Measurements from ENCODE around the gene STMN1. TPM values are rescaled to one million over a fixed set of nuclear protein-coding genes. Genes with fewer than 3 reads are reported as not detected.
"Not testable (repeated sequence)": the region's sequence is repeated elsewhere in the genome, so short reads cannot be mapped to it uniquely, and the experiment has no call there.

Gene STMN1
- total RNA-seq, 1 experiment from 2014 or later = 349 TPM

GRCh38 chr1:25933479-25934365 is 27.5 kb upstream of the STMN1 start:
- TF ChIP-seq EZH2 (IDR thresholded peaks at IDR 0.05; ENCODE audit: low read depth) (no peak), CTCF (conservative IDR thresholded peaks at IDR 0.05) (no peak)
- no peak for DNase-seq
- Histone ChIP-seq H3K4me2 (no peak overlapping the region), H4K20me1 (ENCODE audit: insufficient read depth) (no peaks in the 10 kb centered on the region), H3K9me3 (ENCODE audit: insufficient read depth, low read depth) (no peaks in the 10 kb centered on the region), H3K36me3 (ENCODE audit: low read depth) (no peaks in the 10 kb centered on the region), H3K4me1 (replicated peaks; ENCODE audit: insufficient read depth) (no peaks in the 10 kb centered on the region), H3K9me2 (ENCODE audit: insufficient read depth) (no peaks in the 10 kb centered on the region), H2AFZ (no peak overlapping the region), H3F3A (ENCODE audit: insufficient read depth, low read depth) (no peaks in the 10 kb centered on the region), H3K79me2 (ENCODE audit: low read depth) (no peaks in the 10 kb centered on the region), H3K27ac (no peak overlapping the region), H3K4me3 (no peak overlapping the region), H3K27me3 (ENCODE audit: insufficient read depth, low read depth) (no peaks in the 10 kb centered on the region)
- CTCF ChIA-PET = interaction anchor here (0.7 kb wide), 1 partner anchor 484 kb away, joined by 3 read pairs; no protein-coding TSS in a partner anchor
- POLR2A ChIA-PET (ENCODE audit: unreplicated experiment) = no interaction called here
- BruUV-seq (replicated peaks) = no TSS peak
- intact Hi-C loops (cut with micrococcal nuclease; ENCODE audit: unreplicated experiment) = no loop called here

DNA sequence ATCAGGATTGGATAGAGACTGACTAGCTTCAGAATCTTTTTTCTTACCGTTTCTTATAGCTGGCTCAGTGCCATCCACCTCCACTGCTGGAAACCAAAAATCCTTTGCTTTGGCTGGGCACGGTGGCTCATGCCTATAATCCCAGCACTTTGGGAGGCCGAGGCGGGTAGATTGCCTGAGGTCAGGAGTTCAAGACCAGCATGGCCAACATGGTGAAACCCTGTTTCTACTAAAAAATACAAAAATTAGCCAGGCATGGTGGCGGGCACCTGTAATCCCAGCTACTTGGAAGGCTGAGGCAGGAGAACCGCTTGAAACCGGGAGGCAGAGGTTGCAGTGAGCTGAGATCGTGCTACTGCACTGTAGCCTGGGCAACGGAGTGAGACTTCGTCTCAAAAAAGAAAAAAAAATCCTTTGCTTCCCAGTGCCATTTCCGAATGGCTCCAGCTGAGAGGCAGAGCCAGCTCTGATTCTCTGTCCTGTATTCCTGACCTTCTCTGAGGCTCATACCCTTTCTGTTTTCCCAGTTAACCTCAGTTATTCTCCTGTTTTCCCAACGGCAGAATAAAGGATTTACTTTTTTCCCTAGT is 26.7 kb upstream of the STMN1 start:
- H3K36me3 ChIP-seq (ENCODE audit: low read depth); H2AFZ ChIP-seq; CTCF ChIA-PET; H3K79me2 ChIP-seq (ENCODE audit: low read depth); POLR2A ChIA-PET (ENCODE audit: unreplicated experiment); H3K4me1 ChIP-seq (replicated peaks; ENCODE audit: insufficient read depth); DNase-seq; intact Hi-C loops (cut with micrococcal nuclease; ENCODE audit: unreplicated experiment); H4K20me1 ChIP-seq (ENCODE audit: insufficient read depth); BruUV-seq (replicated peaks); H3K27me3 ChIP-seq (ENCODE audit: insufficient read depth, low read depth); H3K4me2 ChIP-seq; H3K27ac ChIP-seq; H3K9me3 ChIP-seq (ENCODE audit: insufficient read depth, low read depth); H3K4me3 ChIP-seq; H3F3A ChIP-seq (ENCODE audit: insufficient read depth, low read depth); H3K9me2 ChIP-seq (ENCODE audit: insufficient read depth): not testable (repeated sequence)

GRCh38 chr1:25932321-25932720 is 26.1 kb upstream of the STMN1 start:
- TF ChIP-seq CTCF (conservative IDR thresholded peaks at IDR 0.05) = no peak
- TF ChIP-seq EZH2 (IDR thresholded peaks at IDR 0.05; ENCODE audit: low read depth) = no peak
- no peaks in the 10 kb centered on the region for H3F3A ChIP-seq (ENCODE audit: insufficient read depth, low read depth)
- no peak overlapping the region for H3K4me2 ChIP-seq
- H3K9me2 ChIP-seq (ENCODE audit: insufficient read depth) = no peaks in the 10 kb centered on the region
- ChIA-PET POLR2A (ENCODE audit: unreplicated experiment) (no interaction called here), CTCF (no interaction called here)
- H3K36me3 ChIP-seq (ENCODE audit: low read depth) = no peaks in the 10 kb centered on the region
- no peak for DNase-seq
- no peak overlapping the region for H3K27ac ChIP-seq
- no peak overlapping the region for H2AFZ ChIP-seq
- no peak overlapping the region for H3K4me3 ChIP-seq
- no peaks in the 10 kb centered on the region for H3K27me3 ChIP-seq (ENCODE audit: insufficient read depth, low read depth)
- BruUV-seq (replicated peaks) = no TSS peak
- H4K20me1 ChIP-seq (ENCODE audit: insufficient read depth) = no peaks in the 10 kb centered on the region
- no peaks in the 10 kb centered on the region for H3K4me1 ChIP-seq (replicated peaks; ENCODE audit: insufficient read depth)
- H3K9me3 ChIP-seq (ENCODE audit: insufficient read depth, low read depth) = no peaks in the 10 kb centered on the region
- intact Hi-C loops (cut with micrococcal nuclease; ENCODE audit: unreplicated experiment) = no loop called here
- H3K79me2 ChIP-seq (ENCODE audit: low read depth) = no peaks in the 10 kb centered on the region
